KBM-7 (cell line): ENCODE data around the gene CST7.
A peak's percentile ranks its signal among the peaks of the same experiment; 100 is the strongest.

Source experiments
- DNase-seq: peaks from one replicate; pipeline ENCODE4 v3.0.0-alpha.2; 2015
- in situ Hi-C: fragments of 300-500 bp; cut with MboI; formaldehyde crosslinking; loops from 2 replicates; pipeline ENCODE4 v1.14.3; 2020; ENCODE audit warnings: low sequenced_read_pairs, low pct_unique_long_range_greater_than_20kb, mixed read lengths

CST7 gene

DNA sequence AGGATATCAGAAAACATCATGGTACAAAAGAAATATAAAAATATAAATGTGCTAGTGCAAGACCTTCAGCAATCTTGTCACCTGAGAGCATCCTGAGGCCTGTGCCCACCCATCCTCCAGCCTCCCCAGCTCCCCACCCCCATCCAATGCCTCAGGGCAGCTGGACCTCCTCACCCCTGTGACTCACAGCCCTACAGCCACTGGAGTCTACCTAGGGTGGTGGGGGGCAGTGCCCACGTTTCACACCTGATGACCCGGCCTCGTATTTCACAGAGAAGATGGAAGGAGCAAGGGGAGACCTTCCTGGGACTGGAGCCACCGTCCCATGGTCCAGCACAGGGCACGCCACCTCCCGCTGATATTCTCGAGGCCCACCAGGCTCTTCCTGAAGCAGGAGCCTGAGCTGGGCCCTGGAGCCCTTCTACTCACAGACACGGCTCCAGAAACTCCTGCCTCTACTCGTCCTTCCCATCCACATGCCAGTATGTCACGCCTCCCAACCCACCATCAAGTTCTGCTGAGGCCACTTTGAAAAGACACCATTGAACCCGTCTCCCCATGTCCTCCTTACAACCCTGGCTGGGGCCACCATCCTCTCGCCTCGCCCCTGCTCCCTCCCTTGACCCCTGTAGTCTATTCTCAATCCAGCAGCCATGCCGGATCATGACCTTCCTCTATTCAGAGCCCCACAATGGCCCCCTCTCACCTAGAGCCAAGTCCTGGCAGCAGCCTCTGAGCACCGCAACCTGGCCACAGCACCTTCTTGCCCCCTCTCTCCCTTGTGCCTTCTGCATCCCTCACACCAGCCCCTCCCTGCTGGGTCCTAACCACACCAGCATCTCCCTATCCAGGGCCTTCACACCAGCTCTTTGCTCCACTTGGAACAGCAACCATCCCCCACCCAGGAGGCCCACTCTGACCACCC, 30.2 kb downstream of the CST7 start:
- in situ Hi-C loops: loop anchor here (25.0 kb wide), 1 partner anchor 208 kb away; the partner anchor contains the start of gene ENTPD6

GRCh38 chr20:24980291-24981053, 31.4 kb downstream of the CST7 start:
- no peak for DNase-seq
- in situ Hi-C loops: loop anchor here (25.0 kb wide), 1 partner anchor 207 kb away; the partner anchor contains the start of gene ENTPD6

More for the DNA sequence above, 30.2 kb downstream of the CST7 start:
- DNase-seq: no peak

DNA sequence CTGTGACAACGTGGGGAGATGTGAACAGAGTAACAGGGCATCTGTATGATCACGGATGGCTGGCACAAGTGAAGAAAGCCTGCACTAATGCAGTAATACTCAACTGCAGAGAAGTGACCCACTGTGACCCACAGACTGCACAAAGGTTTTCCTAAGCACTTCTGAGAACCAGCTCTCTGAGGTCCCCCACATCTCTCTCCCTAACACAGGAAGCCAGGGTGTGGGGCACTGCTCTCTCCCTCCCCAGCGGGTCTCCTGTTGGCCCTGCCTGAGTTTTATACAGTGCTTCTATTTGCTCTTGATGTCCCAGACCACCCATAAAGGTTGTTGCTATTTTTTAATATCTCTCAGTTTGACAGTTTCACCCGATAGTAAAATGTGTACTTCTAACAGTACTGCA, 32.2 kb downstream of the CST7 start:
- in situ Hi-C loops: loop anchor here (25.0 kb wide), 1 partner anchor 206 kb away; the partner anchor contains the start of gene ENTPD6
- DNase-seq: no peak

DNA sequence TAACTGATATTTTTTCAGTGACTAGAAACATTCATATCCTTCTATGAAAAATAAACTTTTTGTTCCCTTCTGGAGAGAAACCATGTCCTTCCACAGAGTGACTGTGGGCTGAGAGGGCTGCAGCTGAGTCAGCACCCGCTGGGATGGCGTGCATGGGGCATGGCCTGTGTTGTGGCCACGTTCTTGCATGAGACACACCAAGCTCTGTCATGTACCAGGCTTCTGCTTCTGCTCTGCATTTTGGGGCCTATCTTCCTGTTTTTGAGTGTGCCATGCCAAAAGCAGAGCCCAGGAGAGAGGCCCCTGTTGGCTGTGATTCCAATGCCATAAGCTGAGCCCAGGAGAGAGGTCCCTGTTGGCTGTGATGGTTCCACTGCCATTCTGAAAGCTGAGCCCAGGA, 32.7 kb downstream of the CST7 start:
- in situ Hi-C loops: loop anchor here (25.0 kb wide), 1 partner anchor 206 kb away; the partner anchor contains the start of gene ENTPD6
- no peak for DNase-seq

DNA sequence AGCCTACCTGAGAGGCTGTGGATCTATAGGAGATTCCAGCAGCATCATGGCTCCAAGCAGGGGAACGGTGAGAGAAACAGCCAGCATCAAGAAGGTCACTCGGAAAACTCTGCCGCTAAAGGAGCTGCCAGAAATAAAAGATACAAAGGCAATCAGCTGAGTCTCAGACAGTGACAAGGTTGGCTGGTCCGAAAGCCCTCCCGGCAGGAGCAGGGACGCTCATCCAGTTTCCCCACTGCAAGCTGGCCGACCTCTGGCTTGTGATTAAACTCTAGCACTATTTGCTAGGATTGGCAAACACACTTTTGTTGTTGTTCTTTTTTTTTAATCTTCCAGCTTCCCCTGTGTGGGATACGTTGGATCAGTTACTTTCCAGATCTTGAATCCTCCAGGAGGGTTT, 34.8 kb downstream of the CST7 start:
- no peak for DNase-seq
- in situ Hi-C loops: loop anchor here (25.0 kb wide), 1 partner anchor 203 kb away; the partner anchor contains the start of gene ENTPD6

GRCh38 chr20:24984961-24985640, 36.0 kb downstream of the CST7 start:
- in situ Hi-C loops: loop anchor here (25.0 kb wide), 1 partner anchor 202 kb away; the partner anchor contains the start of gene ENTPD6
- no peak for DNase-seq

GRCh38 chr20:24985802-24986201, 36.7 kb downstream of the CST7 start:
- in situ Hi-C loops: loop anchor here (25.0 kb wide), 1 partner anchor 201 kb away; the partner anchor contains the start of gene ENTPD6
- DNase-seq: no peak

GRCh38 chr20:24986436-24987015, 37.5 kb downstream of the CST7 start:
- no peak for DNase-seq
- in situ Hi-C loops: loop anchor here (25.0 kb wide), 1 partner anchor 201 kb away; the partner anchor contains the start of gene ENTPD6

DNA sequence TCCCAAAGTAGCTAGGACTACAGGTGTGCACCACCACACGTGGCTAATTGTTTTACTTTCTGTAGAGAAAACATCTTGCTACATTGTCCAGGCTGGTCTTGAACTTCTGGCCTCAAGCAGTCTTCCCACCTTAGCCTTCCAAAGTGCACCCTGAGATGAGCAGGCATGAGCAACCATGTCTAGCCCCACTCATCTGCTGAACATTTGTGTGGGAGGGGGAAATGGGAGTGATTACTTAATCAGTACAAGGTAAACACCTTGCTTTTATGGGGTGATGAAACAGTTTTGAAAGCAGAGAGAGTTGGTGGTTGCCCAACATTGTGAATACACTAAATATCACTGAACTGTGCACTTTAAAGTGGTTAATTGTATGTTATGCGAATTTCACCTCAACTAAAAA, 38.2 kb downstream of the CST7 start:
- DNase-seq: no peak
- in situ Hi-C loops: loop anchor here (25.0 kb wide), 1 partner anchor 200 kb away; the partner anchor contains the start of gene ENTPD6

DNA sequence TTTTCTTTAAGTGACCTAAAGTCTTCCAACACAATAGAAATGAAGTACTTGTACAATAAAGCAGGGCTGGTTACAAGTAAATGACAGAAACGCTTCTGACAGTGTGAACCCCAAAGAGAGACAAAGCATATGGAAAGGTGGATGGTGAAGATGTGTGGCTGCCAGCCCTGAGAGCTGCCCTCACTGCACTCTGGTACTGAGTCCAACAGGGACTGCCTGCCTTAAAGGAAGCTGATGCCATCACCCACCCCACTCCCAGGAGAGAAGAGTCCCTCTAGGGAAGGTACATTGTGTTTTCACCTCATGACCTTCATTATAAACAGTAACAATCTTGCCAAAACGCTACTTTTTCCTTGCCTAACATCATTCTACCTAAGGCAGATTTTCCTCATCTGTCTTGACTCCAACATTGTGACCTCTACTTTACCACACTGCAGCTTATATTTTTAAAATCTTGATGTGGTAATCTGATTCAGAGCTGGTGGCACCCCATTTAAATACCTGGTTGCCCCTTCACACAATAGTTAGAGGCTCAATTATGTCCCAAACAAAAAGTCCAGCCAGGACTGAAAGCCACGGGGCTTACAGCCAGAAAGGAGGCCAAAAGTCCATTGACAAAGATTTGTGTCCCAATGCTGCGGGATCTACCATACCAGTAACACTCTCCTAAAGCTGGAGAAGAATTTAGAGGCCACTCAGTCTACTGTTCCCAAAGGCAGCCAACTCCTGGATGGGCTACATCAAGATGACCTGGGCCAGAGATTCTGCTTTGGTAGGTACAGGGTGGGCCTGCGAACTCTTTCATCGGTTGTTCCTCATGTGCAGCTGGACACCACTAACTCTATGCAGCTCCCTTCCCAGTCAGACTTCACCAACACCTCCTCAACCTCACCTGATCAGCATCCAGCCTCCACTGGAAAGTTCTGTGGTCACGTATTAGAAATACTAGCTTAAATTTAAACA, 39.1 kb downstream of the CST7 start:
- in situ Hi-C loops: loop anchor here (25.0 kb wide), 1 partner anchor 199 kb away; the partner anchor contains the start of gene ENTPD6
- DNase-seq: no peak

GRCh38 chr20:24989162-24989561, 40.1 kb downstream of the CST7 start:
- in situ Hi-C loops: loop anchor here (25.0 kb wide), 1 partner anchor 198 kb away; the partner anchor contains the start of gene ENTPD6
- DNase-seq: no peak

GRCh38 chr20:24990810-24991252, 41.8 kb downstream of the CST7 start:
- in situ Hi-C loops: loop anchor here (10.0 to 25.0 kb wide), 2 partner anchors 74 to 196 kb away; partner anchors contain the start of gene ENTPD6

DNA sequence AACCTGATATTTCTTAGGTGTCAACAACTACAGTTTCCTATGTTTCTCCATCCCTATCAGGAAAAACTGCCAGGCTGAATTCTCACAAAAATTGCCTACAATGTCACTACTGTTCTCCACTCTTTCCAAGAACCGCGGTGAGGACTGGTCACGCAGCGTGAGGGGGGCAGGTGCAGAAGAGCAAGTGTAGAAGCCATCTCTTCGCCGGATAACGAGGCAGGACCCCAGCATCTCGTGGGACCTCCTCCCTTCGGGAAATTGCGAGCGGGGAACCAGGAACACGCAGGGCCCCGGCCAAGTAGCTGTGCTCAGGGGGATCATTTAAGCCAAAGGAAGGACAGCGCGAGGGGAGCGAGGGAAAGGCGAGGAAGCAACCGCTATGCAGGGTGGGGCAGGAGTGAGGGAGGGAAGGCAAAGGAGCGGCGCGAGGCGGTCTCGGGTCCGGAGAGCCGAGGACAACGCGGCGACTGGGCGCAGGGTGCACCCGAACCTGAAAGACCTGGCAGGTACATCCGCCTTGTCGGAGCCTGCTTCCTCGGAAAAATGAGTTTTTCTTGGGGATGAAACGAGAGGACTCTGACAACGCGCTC, 42.9 kb downstream of the CST7 start:
- DNase-seq: peak; percentile 36
- in situ Hi-C loops: loop anchor here (10.0 to 25.0 kb wide), 2 partner anchors 73 to 195 kb away; partner anchors contain the start of gene ENTPD6

More at GRCh38 chr20:24990810-24991252, 41.8 kb downstream of the CST7 start:
- no peak for DNase-seq

DNA sequence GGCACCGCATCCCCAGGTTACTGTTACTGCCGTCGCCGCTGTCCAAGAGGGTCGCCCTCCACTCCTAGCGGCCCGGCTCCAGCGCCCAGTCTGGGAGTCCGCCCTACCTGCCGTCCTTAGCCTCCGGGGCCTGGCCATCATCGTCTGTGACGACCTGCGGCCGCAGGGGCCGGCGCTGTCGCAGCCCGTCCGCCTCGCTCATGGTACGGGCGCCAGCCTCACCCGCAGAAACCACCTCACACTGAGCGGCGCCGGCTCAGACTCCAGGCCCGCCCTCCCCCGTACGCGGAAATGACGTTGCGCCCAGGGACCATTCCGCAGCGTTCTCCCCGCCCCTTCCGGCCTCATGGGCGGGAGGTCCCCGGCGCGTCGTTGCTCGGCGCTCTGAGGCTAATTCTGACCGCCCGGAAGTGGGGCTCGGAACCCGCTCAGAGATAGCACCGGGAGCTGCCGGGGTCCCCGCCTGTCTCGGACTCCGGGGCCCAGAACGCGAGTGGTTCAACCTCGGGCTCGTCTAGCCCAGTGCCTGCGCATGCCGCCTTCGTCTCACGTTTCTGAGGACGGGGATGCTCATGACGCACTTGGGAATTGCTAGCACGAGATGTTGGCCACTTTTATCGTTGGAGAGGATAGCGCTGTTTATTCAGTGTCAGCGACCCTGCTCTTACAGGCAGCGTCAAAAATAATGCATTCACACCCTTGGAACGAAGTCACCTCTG, 43.6 kb downstream of the CST7 start, which contains the start of gene APMAP:
TSS of gene APMAP (minus strand) at position 265 of the 719 bp plus-strand sequence. CDS start at position 202, 63 bp downstream.
- in situ Hi-C loops: loop anchor here (10.0 to 25.0 kb wide), 2 partner anchors 72 to 195 kb away; partner anchors contain the start of gene ENTPD6
- peak; percentile 93 for DNase-seq

- peak; percentile 48 for DNase-seq
- in situ Hi-C loops: loop anchor here (10.0 to 25.0 kb wide), 2 partner anchors 71 to 194 kb away; partner anchors contain the start of gene ENTPD6
Measured at GRCh38 chr20:24993337-24994185, 44.5 kb downstream of the CST7 start.
